T-helper 1 cell treated with Interleukin-12 subunit alpha and Interleukin-12 subunit beta and Interleukin-4 antibody, amounts not matched to agents 30 μg/mL and 1 μg/mL, for 36 hours (primary cell): ENCODE data around the gene ABCG2.

ENCODE experiments used
- H3K27ac Mint-ChIP-seq: one replicate; pipeline ENCODE4 v1.8.0; 2021; ENCODE audit warnings: mild to moderate bottlenecking, mixed read lengths
- H3K27me3 Mint-ChIP-seq: one replicate; pipeline ENCODE4 v1.8.0; 2021; ENCODE audit warnings: low read depth, mixed read lengths
- H3K36me3 Mint-ChIP-seq: one replicate; pipeline ENCODE4 v1.8.0; 2021; ENCODE audit warnings: low read depth, mixed read lengths
- H3K4me1 Mint-ChIP-seq: one replicate; pipeline ENCODE4 v1.8.0; 2021; ENCODE audit warnings: low read depth, mixed read lengths
- H3K4me3 Mint-ChIP-seq: one replicate; pipeline ENCODE4 v1.8.0; 2021; ENCODE audit warnings: mild to moderate bottlenecking, moderate library complexity, mixed read lengths
- H3K9me3 Mint-ChIP-seq: one replicate; pipeline ENCODE4 v1.8.0; 2021; ENCODE audit warnings: mixed read lengths

The ABCG2 gene

GRCh38 chr4:88054901-88055300 is 103.5 kb downstream of the ABCG2 start:
- H3K27ac Mint-ChIP-seq, result no peak overlapping the region
- H3K4me3 Mint-ChIP-seq, result no peak overlapping the region
- peaks cover 8% of the 10 kb centered on the region for H3K36me3 Mint-ChIP-seq
- no peaks in the 10 kb centered on the region for H3K27me3 Mint-ChIP-seq
- no peaks in the 10 kb centered on the region for H3K4me1 Mint-ChIP-seq
- H3K9me3 Mint-ChIP-seq, result no peaks in the 10 kb centered on the region

GRCh38 chr4:88054229-88054628 is 104.2 kb downstream of the ABCG2 start:
- Mint-ChIP-seq H3K36me3 (peaks cover 7% of the 10 kb centered on the region), H3K4me3 (no peak overlapping the region), H3K4me1 (no peaks in the 10 kb centered on the region), H3K9me3 (no peaks in the 10 kb centered on the region), H3K27me3 (no peaks in the 10 kb centered on the region), H3K27ac (no peak overlapping the region)

GRCh38 chr4:88045021-88045420 is 113.4 kb downstream of the ABCG2 start:
- no peaks in the 10 kb centered on the region for H3K9me3 Mint-ChIP-seq
- no peaks in the 10 kb centered on the region for H3K27me3 Mint-ChIP-seq
- peaks cover 11% of the 10 kb centered on the region for H3K36me3 Mint-ChIP-seq
- H3K27ac Mint-ChIP-seq, result no peak overlapping the region
- H3K4me3 Mint-ChIP-seq, result no peak overlapping the region
- H3K4me1 Mint-ChIP-seq, result no peaks in the 10 kb centered on the region

- peaks cover 14% of the 10 kb centered on the region for H3K36me3 Mint-ChIP-seq
- H3K27me3 Mint-ChIP-seq, result no peaks in the 10 kb centered on the region
- H3K27ac Mint-ChIP-seq, result no peak overlapping the region
- H3K4me1 Mint-ChIP-seq, result no peaks in the 10 kb centered on the region
- no peaks in the 10 kb centered on the region for H3K9me3 Mint-ChIP-seq
- no peak overlapping the region for H3K4me3 Mint-ChIP-seq
Measured at GRCh38 chr4:88043586-88044340, 114.7 kb downstream of the ABCG2 start.

GRCh38 chr4:88043001-88043400 is 115.4 kb downstream of the ABCG2 start:
- H3K36me3 Mint-ChIP-seq, result peaks cover 15% of the 10 kb centered on the region

GRCh38 chr4:88041626-88042025 is 116.8 kb downstream of the ABCG2 start:
- no peaks in the 10 kb centered on the region for H3K4me1 Mint-ChIP-seq
- H3K36me3 Mint-ChIP-seq, result peaks cover 14% of the 10 kb centered on the region
- H3K4me3 Mint-ChIP-seq, result no peak overlapping the region
- H3K27me3 Mint-ChIP-seq, result no peaks in the 10 kb centered on the region
- no peak overlapping the region for H3K27ac Mint-ChIP-seq
- H3K9me3 Mint-ChIP-seq, result no peaks in the 10 kb centered on the region

More at GRCh38 chr4:88043001-88043400, 115.4 kb downstream of the ABCG2 start:
- Mint-ChIP-seq H3K4me3 (no peak overlapping the region), H3K9me3 (no peaks in the 10 kb centered on the region), H3K4me1 (no peaks in the 10 kb centered on the region), H3K27ac (no peak overlapping the region), H3K27me3 (no peaks in the 10 kb centered on the region)

GRCh38 chr4:88040707-88041106 is 117.7 kb downstream of the ABCG2 start:
- Mint-ChIP-seq H3K27ac (no peak overlapping the region), H3K9me3 (no peaks in the 10 kb centered on the region), H3K27me3 (no peaks in the 10 kb centered on the region), H3K4me1 (no peaks in the 10 kb centered on the region), H3K4me3 (no peak overlapping the region), H3K36me3 (peaks cover 16% of the 10 kb centered on the region)
